HCT116 (cell line): ENCODE results near the gene UBALD2.

Experiments
- ATF3 ChIP-seq: IDR thresholded peaks from 2 replicates; pipeline ENCODE4 v1.6.1; 2012
- CEBPB ChIP-seq: IDR thresholded peaks from 2 replicates; pipeline ENCODE4 v1.6.1; 2012; ENCODE audit warnings: low read depth
- CTCF ChIP-seq, 3 experiments: fragments of 200-600 bp in 1 of 3; sonication (generic) in 1 of 3; IDR thresholded peaks in 2 of 3; conservative IDR thresholded peaks in 1 of 3; 2 replicates each; pipeline ENCODE4 v1.5.1; 2012 to 2017; ENCODE audit warnings: low read depth in 2 of 3, low read length in 2 of 3, antibody characterized with exemption in 1 of 3, borderline replicate concordance in 1 of 3, control low read depth in 1 of 3, mild to moderate bottlenecking in 1 of 3, mixed read lengths in 1 of 3, mixed run types in 1 of 3, moderate library complexity in 1 of 3; ENCODE audit not compliant: insufficient read depth in 1 of 3
- EZH2 ChIP-seq: fragments of 200-600 bp; sonication (generic); IDR thresholded peaks from 2 replicates; pipeline ENCODE4 v1.6.1; 2017; ENCODE audit warnings: antibody characterized with exemption, mixed run types
- EZH2phosphoT487 ChIP-seq: fragments of 200-600 bp; IDR thresholded peaks from 2 replicates; pipeline ENCODE4 v1.6.1; 2018; ENCODE audit warnings: antibody characterized with exemption, borderline replicate concordance
- MAX ChIP-seq: IDR thresholded peaks from 2 replicates; pipeline ENCODE4 v1.6.1; 2012
- POLR2A ChIP-seq: IDR thresholded peaks from 2 replicates; pipeline ENCODE4 v1.7.0; 2011; ENCODE audit warnings: borderline replicate concordance; ENCODE audit not compliant: insufficient read depth, insufficient read length; ENCODE audit errors: extremely low read depth
- POLR2AphosphoS5 ChIP-seq: IDR thresholded peaks from 2 replicates; pipeline ENCODE4 v1.6.1; 2011; ENCODE audit warnings: mild to moderate bottlenecking, low read depth, low read length, moderate library complexity
- REST ChIP-seq: IDR thresholded peaks from 2 replicates; pipeline ENCODE4 v1.6.1; 2012; ENCODE audit warnings: low read depth
- ZBTB33 ChIP-seq: IDR thresholded peaks from 2 replicates; pipeline ENCODE4 v1.6.1; 2011; ENCODE audit warnings: mild to moderate bottlenecking, low read length, moderate library complexity; ENCODE audit not compliant: insufficient replicate concordance; ENCODE audit errors: extremely low read depth

- TF ChIP-seq POLR2AphosphoS5 (no peak), CTCF (IDR thresholded peaks at IDR 0.05 in 2 of 3, conservative IDR thresholded peaks at IDR 0.05 in 1 of 3; ENCODE audit: borderline replicate concordance in 1 of 3, insufficient read depth in 1 of 3, low read depth in 2 of 3, low read length in 2 of 3) (no peak), POLR2A (no peak), ZBTB33 (no peak), REST (no peak), ATF3 (no peak), EZH2 (no peak), MAX (no peak), EZH2phosphoT487 (no peak), CEBPB (no peak)
These were observed 1.3 kb upstream of the UBALD2 start for GRCh38 chr17:76263896-76264295.
